ENCODE measurements around the gene THAP8.

- TF ChIP-seq CTCF (IDR thresholded peaks at IDR 0.05; ENCODE audit: low read depth, low read length) (no peak), MAX (IDR thresholded peaks at IDR 0.05; ENCODE audit: low read depth, low read length) (no peak)
These were observed 13.6 kb downstream of the THAP8 start for GRCh38 chr19:36040495-36040894.
